ENCODE measurements around the gene SYNE4.
"Not testable (repeated sequence)": the region's sequence is repeated elsewhere in the genome, so short reads cannot be mapped to it uniquely, and the experiment has no call there.

Gene SYNE4

GRCh38 chr19:35988824-35989223 is 19.8 kb downstream of the SYNE4 start:
- no peak for DNase-seq

GRCh38 chr19:35987571-35987896 is 21.1 kb downstream of the SYNE4 start:
- no peak for DNase-seq

GRCh38 chr19:35986664-35987570 is 21.7 kb downstream of the SYNE4 start:
- DNase-seq: peak; percentile 53 to 55

DNA sequence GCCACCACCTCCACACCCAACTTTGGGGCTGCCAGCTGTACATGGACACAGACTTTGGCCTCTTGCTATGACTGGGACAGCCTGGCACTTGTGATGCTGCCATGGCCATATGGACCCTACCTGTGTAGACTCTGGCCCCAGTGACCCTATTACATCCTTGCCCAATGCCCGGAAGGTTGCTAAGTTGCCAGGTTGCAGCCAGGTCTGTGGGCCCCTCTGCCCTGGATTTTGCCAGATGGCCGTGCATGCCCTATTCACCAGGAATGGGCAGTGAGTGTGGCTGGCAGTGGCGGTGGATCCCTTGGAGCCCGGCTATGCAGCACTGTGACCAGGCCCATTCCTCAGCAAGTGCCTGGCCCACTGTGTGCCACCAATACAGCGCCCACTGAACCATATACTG is 22.5 kb downstream of the SYNE4 start:
- no peak for DNase-seq

DNA sequence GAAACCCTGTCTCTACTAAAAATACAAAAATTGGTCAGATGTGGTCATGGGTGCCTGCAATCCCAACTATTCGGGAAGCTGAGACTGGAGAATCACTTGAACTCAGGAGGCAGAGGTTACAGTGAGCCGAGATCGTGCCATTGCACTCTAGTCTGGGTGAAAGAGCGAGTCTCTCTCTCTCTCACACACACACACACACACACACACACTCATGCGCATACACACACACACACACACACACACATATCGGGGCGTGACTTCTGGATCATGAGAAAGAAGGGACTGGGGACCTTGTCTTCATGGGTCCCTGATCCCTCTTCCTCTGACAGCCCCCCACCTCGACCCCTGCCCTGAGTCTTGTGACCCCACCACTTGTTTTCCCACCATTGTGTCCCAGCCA is 25.4 kb downstream of the SYNE4 start:
- DNase-seq: no peak

DNA sequence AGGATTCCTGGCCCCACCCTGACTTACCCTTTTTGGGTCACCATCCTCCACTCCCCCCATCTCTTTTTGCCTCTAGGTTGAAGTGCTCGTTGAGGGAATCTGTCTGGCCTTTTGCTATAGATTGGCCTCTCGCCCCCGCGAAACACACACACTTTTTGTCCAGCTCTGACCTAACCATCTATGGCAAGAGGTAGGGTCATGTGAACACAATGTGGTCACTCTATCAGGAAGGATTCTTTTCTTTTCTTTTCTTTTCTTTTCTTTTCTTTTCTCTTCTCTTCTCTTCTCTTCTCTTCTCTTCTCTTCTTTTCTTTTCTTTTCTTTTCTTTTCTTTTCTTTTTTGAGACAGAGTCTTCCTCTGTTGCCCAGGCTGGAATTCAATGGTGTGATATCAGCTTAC is 27.6 kb downstream of the SYNE4 start:
- not testable (repeated sequence) for DNase-seq

- DNase-seq: no peak
These were observed 29.7 kb downstream of the SYNE4 start for GRCh38 chr19:35978832-35979365.

DNA sequence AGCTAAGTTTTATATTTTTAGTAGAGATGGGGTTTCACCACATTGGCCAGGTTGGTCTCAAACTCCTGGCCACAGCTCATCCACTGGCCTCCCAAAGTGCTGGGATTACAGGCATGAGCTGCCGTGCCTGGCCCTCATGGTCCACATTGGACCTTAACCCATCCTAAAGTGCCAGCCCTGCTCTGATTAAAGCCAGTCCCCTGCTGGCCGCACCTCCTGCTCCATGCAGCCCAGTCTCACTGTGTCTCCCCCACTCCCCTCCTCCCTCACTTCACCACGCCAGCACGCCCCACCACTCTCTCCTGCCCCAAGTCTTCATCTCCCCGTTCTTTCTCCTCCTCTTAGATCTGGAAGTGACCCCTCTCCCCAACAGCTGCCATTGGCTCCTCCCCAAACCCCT is 30.3 kb downstream of the SYNE4 start:
- DNase-seq: no peak

GRCh38 chr19:35977446-35978222 is 31.0 kb downstream of the SYNE4 start:
- peak; percentile 6 to 32 for DNase-seq

GRCh38 chr19:35975608-35976214 is 32.9 kb downstream of the SYNE4 start:
- no peak for DNase-seq

DNA sequence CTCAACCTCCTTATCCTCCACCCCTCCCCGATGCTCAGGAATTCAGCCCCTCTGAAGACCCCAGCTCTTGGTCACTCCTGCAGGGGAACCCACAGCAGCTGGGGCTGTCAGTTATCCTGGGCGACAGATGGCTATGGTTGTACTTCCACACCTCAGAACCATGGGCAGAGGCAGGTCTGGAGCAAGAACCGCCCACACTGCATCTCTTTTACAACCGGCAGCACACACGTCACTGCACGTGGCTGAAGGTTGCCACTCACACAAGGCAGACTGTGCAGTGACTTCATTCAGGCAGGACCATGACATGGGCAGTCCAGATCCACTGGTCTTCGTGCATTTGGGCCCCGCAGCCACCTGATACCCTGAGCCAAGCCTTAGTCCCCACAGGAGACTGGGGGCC is 35.1 kb downstream of the SYNE4 start:
- DNase-seq: peak; percentile 57 to 76

DNA sequence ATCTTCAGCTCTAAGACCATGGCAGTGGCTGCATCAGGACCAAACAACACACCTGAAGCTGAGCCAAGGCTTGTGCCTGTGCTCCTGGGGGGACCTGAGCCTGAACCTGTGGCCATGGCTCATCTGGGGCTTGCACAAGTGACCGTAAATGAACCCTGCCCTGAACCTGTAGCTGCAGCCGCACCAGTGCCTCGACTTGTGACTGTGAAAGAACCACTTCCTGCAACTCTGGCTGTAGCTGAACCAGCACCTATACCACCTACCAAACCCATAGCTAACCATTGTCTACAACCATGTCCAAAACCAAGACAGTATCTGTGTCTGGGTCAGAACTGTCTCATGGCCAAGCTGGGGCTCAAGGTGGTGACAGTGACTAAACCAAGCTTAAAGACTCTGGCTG is 41.8 kb downstream of the SYNE4 start:
- no peak for DNase-seq

DNA sequence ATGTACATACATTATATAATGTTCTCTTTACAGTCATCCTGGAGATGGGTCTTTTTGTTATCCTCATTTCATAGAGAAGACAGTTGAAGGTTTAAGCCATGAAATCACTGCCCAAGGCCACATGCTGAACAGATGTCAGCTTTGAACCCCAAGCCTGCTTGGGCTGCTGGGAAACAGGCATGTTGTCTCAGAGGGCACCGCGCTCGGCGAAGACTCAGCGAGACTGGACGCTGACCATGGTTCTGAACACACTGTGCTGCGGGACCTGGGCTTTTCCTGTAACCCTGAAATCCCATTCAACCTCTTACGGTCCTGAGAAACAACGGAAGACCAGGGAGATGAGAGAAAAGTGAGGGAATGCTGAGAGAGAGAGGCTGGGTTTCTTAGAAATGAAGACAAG is 45.1 kb downstream of the SYNE4 start:
- peak; percentile 38 to 66 for DNase-seq

GRCh38 chr19:35960432-35960972 is 48.1 kb downstream of the SYNE4 start:
- DNase-seq: no peak

- no peak for DNase-seq
These were observed 48.7 kb downstream of the SYNE4 start for GRCh38 chr19:35959968-35960320.

DNA sequence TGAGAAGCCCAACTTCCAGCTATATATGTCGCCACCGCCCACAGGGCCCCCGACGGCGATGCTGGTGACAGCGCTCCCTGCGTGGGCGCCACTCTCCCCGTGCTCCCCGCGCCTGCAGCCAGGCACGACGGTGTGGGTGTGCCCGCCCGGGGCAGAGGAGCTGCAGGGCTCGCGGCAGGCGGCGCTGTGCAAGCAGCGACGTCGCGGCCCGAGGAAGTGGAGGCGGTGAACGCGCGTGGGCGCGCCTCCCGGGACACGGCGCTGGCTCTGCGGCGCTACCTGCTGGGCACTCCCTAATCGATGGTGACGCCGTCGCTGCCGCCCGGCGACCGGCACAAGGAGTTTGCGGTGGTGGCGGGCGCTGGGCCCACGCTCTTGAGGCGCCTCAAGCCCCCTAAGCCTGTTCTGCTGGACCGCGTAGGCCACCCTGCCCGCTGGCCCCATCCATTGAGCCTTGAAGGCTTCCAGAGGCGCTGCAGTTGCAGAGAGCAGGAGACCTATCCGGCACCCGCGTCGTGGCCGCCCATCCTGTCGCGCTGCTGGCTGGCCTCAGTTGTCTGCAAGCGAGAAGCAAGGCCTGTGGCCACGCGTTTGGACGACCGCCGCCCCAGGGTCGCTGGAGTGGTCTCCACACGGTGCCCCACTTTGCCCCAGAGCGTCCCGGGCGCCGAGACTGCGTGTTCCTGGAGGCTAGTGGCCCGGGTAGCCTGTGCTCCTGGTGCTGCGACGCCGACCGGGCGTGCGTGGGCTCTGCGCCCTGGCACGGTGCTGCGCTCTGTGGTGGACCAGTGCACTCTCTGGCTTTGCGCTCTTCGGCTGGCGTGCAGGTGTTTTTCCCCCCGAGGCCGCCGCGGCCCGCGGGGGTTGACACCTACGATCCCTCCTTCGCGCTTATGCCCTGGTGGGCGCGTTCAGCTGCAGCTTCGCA is 49.3 kb downstream of the SYNE4 start:
- peak; percentile 88 to 96 for DNase-seq

GRCh38 chr19:35958660-35959039 is 50.0 kb downstream of the SYNE4 start:
- DNase-seq: no peak

DNA sequence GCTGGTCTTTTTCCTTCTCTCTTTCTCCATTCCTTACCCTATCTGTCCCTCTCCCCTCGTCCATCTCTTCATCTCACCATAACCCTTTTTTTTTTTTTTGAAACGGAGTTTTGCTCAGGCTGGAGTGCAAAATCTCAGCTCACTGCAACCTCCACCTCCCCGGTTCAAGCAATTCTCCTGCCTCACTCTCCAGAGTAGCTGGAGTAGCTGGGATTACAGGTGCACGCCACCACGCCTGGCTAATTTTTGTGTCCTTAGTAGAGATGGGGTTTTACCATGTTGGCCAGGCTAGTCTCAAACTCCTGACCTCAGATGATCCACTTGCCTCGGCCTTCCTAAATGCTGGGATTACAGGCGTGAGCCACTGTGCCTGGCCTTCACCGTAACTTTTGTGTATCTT is 51.2 kb downstream of the SYNE4 start:
- DNase-seq: not testable (repeated sequence)

DNA sequence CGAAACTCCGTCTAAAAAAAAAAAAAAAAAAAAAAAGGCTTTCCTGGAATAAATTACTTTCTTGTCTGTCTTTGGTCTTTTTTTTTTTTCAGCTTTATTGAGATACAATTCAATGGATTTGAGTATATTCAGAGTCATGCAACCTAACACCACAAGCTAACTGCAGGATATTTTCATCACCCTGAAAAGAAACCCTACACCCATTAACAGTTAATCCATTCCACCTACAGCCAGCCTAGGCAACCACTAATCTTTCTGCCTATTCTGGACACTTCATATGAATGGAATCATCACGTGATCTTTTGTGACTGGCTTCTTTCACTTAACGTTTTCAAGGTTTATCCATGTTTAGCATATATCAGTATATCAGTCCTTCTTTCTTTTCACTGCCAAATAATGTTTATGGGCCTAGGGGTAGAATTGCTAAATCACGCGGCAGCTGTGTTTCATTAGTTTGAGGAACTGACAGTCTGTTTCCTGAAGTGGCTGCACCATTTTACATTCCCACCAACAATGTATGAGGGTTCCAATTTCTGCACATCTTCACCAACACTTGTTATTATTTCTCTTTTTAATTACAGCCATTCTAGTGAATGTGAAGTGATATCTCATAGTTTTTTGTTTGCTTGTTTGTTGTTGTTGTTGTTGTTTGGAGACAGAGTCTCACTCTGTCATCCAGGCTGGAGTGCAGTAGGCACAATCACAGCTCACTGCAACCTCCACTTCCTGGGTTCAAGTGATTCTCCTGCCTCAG is 52.6 kb downstream of the SYNE4 start:
- peak; percentile 23 to 43 for DNase-seq
